ENCODE measurements around the gene ARX. TPM values are rescaled to one million over a fixed set of nuclear protein-coding genes. Genes with fewer than 3 reads are reported as not detected.

The ARX gene
- total and polyA plus RNA-seq, 2 of the 8 experiments (the other 6 are each of a cell fraction or from before 2014, with no cell fraction given) = not detected

- H4K5ac ChIP-seq (ENCODE audit: insufficient read length, low read depth, low read length) = no peak overlapping the region
- no peak overlapping the region for H2AK5ac ChIP-seq (ENCODE audit: low read depth, low read length)
- H3K27me3 ChIP-seq (replicated peaks in 1 of 4; ENCODE audit: control insufficient read depth in 3 of 4, extremely low read depth in 1 of 4, insufficient read depth in 3 of 4, low read length in 3 of 4) = peaks cover 59 to 86% (median 79%) of the 10 kb centered on the region in 4 experiments
- no peak overlapping the region for H3K18ac ChIP-seq (ENCODE audit: extremely low read depth, low read length)
- H3K23ac ChIP-seq (ENCODE audit: insufficient read length) = no peak overlapping the region
- peaks cover 8% of the 10 kb centered on the region; the same call in 1 of the 2 replicates for H3K23me2 ChIP-seq (ENCODE audit: low read depth, low read length)
- H3K9ac ChIP-seq (replicated peaks in 1 of 4; ENCODE audit: extremely low read depth in 1 of 4, low read depth in 3 of 4, low read length in 3 of 4) = no peak overlapping the region
- H3K4me3 ChIP-seq (ENCODE audit: extremely low read depth in 1 of 4, insufficient read depth in 2 of 4, low read depth in 3 of 4, low read length in 4 of 4) = peak overlapping the region in 2 of 4 experiments; percentile 4 to 51; a peak in 2 of 8 replicates
- no peaks in the 10 kb centered on the region for H3K9me3 ChIP-seq (ENCODE audit: insufficient read depth in 2 of 2, low read depth in 1 of 2, low read length in 1 of 2)
- DNase-seq (ENCODE audit: low read depth in 1 of 2, low spot score in 2 of 2) (no peak), FAIRE-seq (no peak)
- no peak overlapping the region for H2BK5ac ChIP-seq (ENCODE audit: low read depth, low read length)
- H2AFZ ChIP-seq (ENCODE audit: low read length) = no peak overlapping the region
- H3K4me1 ChIP-seq (replicated peaks in 1 of 4; ENCODE audit: control insufficient read depth in 3 of 4, insufficient read depth in 4 of 4, low read length in 3 of 4) = peaks cover 0 to 16% (median 10%) of the 10 kb centered on the region in 4 experiments; a peak in 6 of 7 replicates
- H3K79me1 ChIP-seq (ENCODE audit: low read depth, low read length) = no peaks in the 10 kb centered on the region
- no peak overlapping the region for H2BK120ac ChIP-seq (replicated peaks; ENCODE audit: low read depth, low read length)
- H4K8ac ChIP-seq (ENCODE audit: extremely low read depth, insufficient read depth, low read length) = no peak overlapping the region
- peak overlapping the region; percentile 65 to 70 for H3K4me2 ChIP-seq (ENCODE audit: insufficient read depth in 1 of 2, low read depth in 2 of 2, low read length in 2 of 2)
- ChIA-PET CTCF (ENCODE audit: partially characterized antibody) (interaction anchor here (1.2 kb wide), 1 partner anchor 18 kb away, joined by 3 read pairs; no protein-coding TSS in a partner anchor), POLR2A (ENCODE audit: partially characterized antibody) (no interaction called here)
- H4K20me1 ChIP-seq (replicated peaks in 1 of 2; ENCODE audit: control insufficient read depth in 1 of 2, insufficient read depth in 2 of 2, low read length in 2 of 2) = peaks cover 2 to 4% of the 10 kb centered on the region in 2 experiments
- H3K79me2 ChIP-seq (ENCODE audit: control insufficient read depth in 1 of 2, insufficient read depth in 2 of 2, low read length in 2 of 2) = no peaks in the 10 kb centered on the region
- H3K4ac ChIP-seq (replicated peaks; ENCODE audit: insufficient read length, low read depth, low read length) = no peak overlapping the region
- H3K56ac ChIP-seq (replicated peaks; ENCODE audit: insufficient read length, low read depth, low read length) = no peak overlapping the region
- H2BK20ac ChIP-seq (ENCODE audit: low read length) = no peak overlapping the region
- H3K14ac ChIP-seq (ENCODE audit: insufficient read length) = no peak overlapping the region
- H3K27ac ChIP-seq (ENCODE audit: low read depth, low read length) = no peak overlapping the region
- no peak overlapping the region for H2BK12ac ChIP-seq (ENCODE audit: low read depth, low read length)
- H2BK15ac ChIP-seq (ENCODE audit: low read length) = no peak overlapping the region
- no peak overlapping the region for H4K91ac ChIP-seq (replicated peaks; ENCODE audit: insufficient read length, low read length)
- 12% methylated on average over 9 of the region's 10 CpGs; no CpG with 5 or more reads in 1 of the 2 experiments for WGBS, 2 experiments (ENCODE audit: extremely low coverage in 1 of 2, insufficient coverage in 1 of 2, insufficient read length in 1 of 2, insufficient replicate concordance in 2 of 2, low coverage in 1 of 2, low lambda C conversion rate in 2 of 2, missing lambda C conversion rate in 1 of 2)
- peaks cover 0 to 11% (median 0%) of the 10 kb centered on the region in 4 experiments; a peak in 2 of 8 replicates for H3K36me3 ChIP-seq (ENCODE audit: control insufficient read depth in 2 of 4, insufficient read depth in 4 of 4, low read length in 3 of 4)
- TF ChIP-seq YY1 (IDR thresholded peaks at IDR 0.05; ENCODE audit: low read depth, low read length) (no peak), E2F6 (IDR thresholded peaks at IDR 0.05) (no peak), SRF (IDR thresholded peaks at IDR 0.05; ENCODE audit: low read depth, low read length) (no peak), BRCA1 (IDR thresholded peaks at IDR 0.05; ENCODE audit: low read depth, low read length) (no peak), POU5F1 (IDR thresholded peaks at IDR 0.05; ENCODE audit: low read depth, low read length) (no peak), SP4 (IDR thresholded peaks at IDR 0.05; ENCODE audit: low read length) (no peak), TBP (IDR thresholded peaks at IDR 0.05; ENCODE audit: low read depth, low read length) (no peak), MAX (IDR thresholded peaks at IDR 0.05) (no peak), CHD1 (IDR thresholded peaks at IDR 0.05; ENCODE audit: low read depth, low read length) (no peak), RXRA (IDR thresholded peaks at IDR 0.05; ENCODE audit: insufficient read depth, low read depth, low read length) (no peak), GABPA (IDR thresholded peaks at IDR 0.05; ENCODE audit: borderline replicate concordance, insufficient read depth, low read length) (no peak), MAFK (IDR thresholded peaks at IDR 0.05; ENCODE audit: low read depth, low read length) (no peak), KDM5A (IDR thresholded peaks at IDR 0.05; ENCODE audit: low read length) (no peak), RBBP5 (IDR thresholded peaks at IDR 0.05; ENCODE audit: borderline replicate concordance, low read depth, low read length) (no peak)
Measured at GRCh38 chrX:25004040-25004439, 11.7 kb downstream of the ARX start.
